Measurements from ENCODE around the gene PMF1.
A peak's percentile ranks its signal among the peaks of the same experiment; 100 is the strongest.

PMF1 gene

GRCh38 chr1:156212833-156213643 is at the start of gene PMF1:
Gene PMF1, plus strand, starts transcription at chr1:156213007. Its CDS starts 9 bp downstream, at chr1:156213016.
- peak within 1 kb of the TSS; percentile 77 for H3K4me3 ChIP-seq (ENCODE audit: low read depth, low read length)
- TF ChIP-seq CTCF (IDR thresholded peaks at IDR 0.05; ENCODE audit: low read depth, low read length, missing control alignments): no peak
- in situ Hi-C loops (cut with HindIII; ENCODE audit: low sequenced_read_pairs): no loop called here
- peak; percentile 92 for DNase-seq (ENCODE audit: low read depth)

GRCh38 chr1:156163712-156164111 is 49.1 kb upstream of the PMF1 start:
- no peak for DNase-seq (ENCODE audit: low read depth)
- in situ Hi-C loops (cut with HindIII; ENCODE audit: low sequenced_read_pairs): no loop called here
- TF ChIP-seq CTCF (IDR thresholded peaks at IDR 0.05; ENCODE audit: low read depth, low read length, missing control alignments): no peak

GRCh38 chr1:156164125-156164831 is 48.5 kb upstream of the PMF1 start:
- H3K4me3 ChIP-seq (ENCODE audit: low read depth, low read length): no peak overlapping the region
- in situ Hi-C loops (cut with HindIII; ENCODE audit: low sequenced_read_pairs): no loop called here
- no peak for TF ChIP-seq CTCF (IDR thresholded peaks at IDR 0.05; ENCODE audit: low read depth, low read length, missing control alignments)

More at GRCh38 chr1:156163712-156164111, 49.1 kb upstream of the PMF1 start:
- H3K4me3 ChIP-seq (ENCODE audit: low read depth, low read length): no peak overlapping the region

GRCh38 chr1:156165083-156165482 is 47.7 kb upstream of the PMF1 start:
- TF ChIP-seq CTCF (IDR thresholded peaks at IDR 0.05; ENCODE audit: low read depth, low read length, missing control alignments): no peak
- in situ Hi-C loops (cut with HindIII; ENCODE audit: low sequenced_read_pairs): no loop called here
- no peak overlapping the region for H3K4me3 ChIP-seq (ENCODE audit: low read depth, low read length)
- no peak for DNase-seq (ENCODE audit: low read depth)

More at GRCh38 chr1:156164125-156164831, 48.5 kb upstream of the PMF1 start:
- no peak for DNase-seq (ENCODE audit: low read depth)

- H3K4me3 ChIP-seq (ENCODE audit: low read depth, low read length): no peak overlapping the region
- no peak for TF ChIP-seq CTCF (IDR thresholded peaks at IDR 0.05; ENCODE audit: low read depth, low read length, missing control alignments)
- in situ Hi-C loops (cut with HindIII; ENCODE audit: low sequenced_read_pairs): no loop called here
- no peak for DNase-seq (ENCODE audit: low read depth)
These were observed 45.3 kb upstream of the PMF1 start for GRCh38 chr1:156167536-156167935.

GRCh38 chr1:156172696-156173470 is 39.9 kb upstream of the PMF1 start:
- H3K4me3 ChIP-seq (ENCODE audit: low read depth, low read length): no peak overlapping the region
- TF ChIP-seq CTCF (IDR thresholded peaks at IDR 0.05; ENCODE audit: low read depth, low read length, missing control alignments): no peak
- no peak for DNase-seq (ENCODE audit: low read depth)
- in situ Hi-C loops (cut with HindIII; ENCODE audit: low sequenced_read_pairs): no loop called here
